Prostate gland (tissue), 2 donors: Measurements from ENCODE around the gene ADAMTSL1. TPM values are rescaled to one million over a fixed set of nuclear protein-coding genes. Genes with fewer than 3 reads are reported as not detected.

Experiments used
- DNase-seq: peaks from one replicate; pipeline ENCODE4 v3.0.0-alpha.2; 2019; ENCODE audit warnings: low spot score
- H3K27ac ChIP-seq, 2 donors: fragments of 200-600 bp; sonication (generic); 2 replicates each; pipeline ENCODE4 v1.5.1; 2017 to 2019
- H3K27me3 ChIP-seq: fragments of 200-600 bp; sonication (generic); replicated peaks from 2 replicates; pipeline ENCODE4 v1.5.1; 2019; ENCODE audit not compliant: insufficient read depth
- H3K36me3 ChIP-seq, 2 donors: fragments of 200-600 bp; sonication (generic); 1 replicate in 1 of 2; 2 replicates in 1 of 2; pipeline versions ENCODE4 v1.5.1 to v1.8.1; 2017 to 2019
- H3K4me1 ChIP-seq: fragments of 200-600 bp; sonication (generic); replicated peaks from 2 replicates; pipeline ENCODE4 v1.5.1; 2019
- H3K4me3 ChIP-seq, 2 donors: fragments of 200-600 bp; sonication (generic); 2 replicates each; pipeline ENCODE4 v1.5.1; 2017 to 2019
- H3K9me3 ChIP-seq: fragments of 200-600 bp; sonication (generic); 2 replicates; pipeline ENCODE4 v1.5.1; 2017
- CTCF ChIP-seq, 4 experiments: fragments of 200-600 bp in 2 of 4; fragments of 450-650 bp in 2 of 4; sonication (generic) in 2 of 4; IDR thresholded peaks; 1 replicate in 3 of 4; 2 replicates in 1 of 4; pipeline ENCODE4 v1.5.1; 2016 to 2019; ENCODE audit warnings: antibody characterized with exemption in 4 of 4, mild to moderate bottlenecking in 2 of 4, moderate library complexity in 2 of 4
- POLR2A ChIP-seq: fragments of 450-650 bp; IDR thresholded peaks from one replicate; pipeline ENCODE4 v1.6.1; 2016; ENCODE audit warnings: antibody characterized with exemption, mild to moderate bottlenecking
- POLR2AphosphoS5 ChIP-seq: sonication (generic); formaldehyde crosslinking; IDR thresholded peaks from one replicate; pipeline ENCODE4 v1.6.1; 2017; ENCODE audit warnings: antibody characterized with exemption
- WGBS: methylation state at CpG from one replicate; pipeline ENCODE4 v1.1.5; 2018; 5-methylcytosine and 5-hydroxymethylcytosine counted together
- intact Hi-C: fragments of 100-400 bp; cut with DNase I; formaldehyde crosslinking; loops from one replicate; pipeline ENCODE4 v1.14.2; 2022
- total RNA-seq, 2 donors: library from RNA; depleted of rRNA; stranded (reverse); fragments of >200 nt; gene quantifications; one replicate each; pipeline ENCODE4 v1.1.0, GENCODE V29; 2016

ADAMTSL1 gene
- total RNA-seq, 2 donors from 2014 or later = 9.8 to 18.1 TPM

- H3K27ac ChIP-seq = no peak overlapping the region
- WGBS = 68% methylated on average over 5 of the region's 5 CpGs
- H3K9me3 ChIP-seq = no peaks in the 10 kb centered on the region
- no peaks in the 10 kb centered on the region for H3K4me1 ChIP-seq
- H3K4me3 ChIP-seq = no peak overlapping the region
- no peaks in the 10 kb centered on the region for H3K27me3 ChIP-seq
- intact Hi-C loops = no loop called here
- no peaks in the 10 kb centered on the region for H3K36me3 ChIP-seq
- TF ChIP-seq POLR2A = no peak
- no peak for TF ChIP-seq CTCF (IDR thresholded peaks at IDR 0.05)
- TF ChIP-seq POLR2AphosphoS5 = no peak
- DNase-seq = no peak
These were observed 28.0 kb downstream of the ADAMTSL1 start for GRCh38 chr9:18501949-18502348.

GRCh38 chr9:18502546-18502945 lies 28.6 kb downstream of the ADAMTSL1 start:
- no peak for DNase-seq
- WGBS = 47% methylated on average over 3 of the region's 3 CpGs
- Histone ChIP-seq H3K36me3 (no peaks in the 10 kb centered on the region), H3K9me3 (no peaks in the 10 kb centered on the region), H3K27me3 (no peaks in the 10 kb centered on the region), H3K4me1 (no peaks in the 10 kb centered on the region), H3K4me3 (no peak overlapping the region), H3K27ac (no peak overlapping the region)
- intact Hi-C loops = no loop called here
- TF ChIP-seq POLR2AphosphoS5 = no peak

- Histone ChIP-seq H3K4me3 (no peak overlapping the region), H3K36me3 (no peaks in the 10 kb centered on the region), H3K27me3 (no peaks in the 10 kb centered on the region), H3K4me1 (no peaks in the 10 kb centered on the region), H3K27ac (no peak overlapping the region), H3K9me3 (no peaks in the 10 kb centered on the region)
- 84% methylated on average over 14 of the region's 14 CpGs for WGBS
- intact Hi-C loops = no loop called here
- TF ChIP-seq CTCF (IDR thresholded peaks at IDR 0.05) (no peak), POLR2AphosphoS5 (no peak), POLR2A (no peak)
- no peak for DNase-seq
These were observed 30.8 kb downstream of the ADAMTSL1 start for GRCh38 chr9:18504707-18505106.

- Histone ChIP-seq H3K4me1 (no peaks in the 10 kb centered on the region), H3K27me3 (no peaks in the 10 kb centered on the region), H3K36me3 (no peaks in the 10 kb centered on the region), H3K9me3 (no peaks in the 10 kb centered on the region), H3K4me3 (no peak overlapping the region), H3K27ac (no peak overlapping the region)
- DNase-seq = no peak
- TF ChIP-seq CTCF (IDR thresholded peaks at IDR 0.05) (no peak), POLR2AphosphoS5 (no peak), POLR2A (no peak)
- intact Hi-C loops = no loop called here
- 98% methylated on average over 1 of the region's 1 CpG for WGBS
These were observed 33.2 kb downstream of the ADAMTSL1 start for GRCh38 chr9:18507151-18507550.

- Histone ChIP-seq H3K27me3 (no peaks in the 10 kb centered on the region), H3K4me1 (no peaks in the 10 kb centered on the region), H3K36me3 (no peaks in the 10 kb centered on the region), H3K9me3 (no peaks in the 10 kb centered on the region), H3K4me3 (no peak overlapping the region), H3K27ac (no peak overlapping the region)
- no peak for TF ChIP-seq CTCF (IDR thresholded peaks at IDR 0.05)
- no peak for TF ChIP-seq POLR2A
- TF ChIP-seq POLR2AphosphoS5 = no peak
- intact Hi-C loops = no loop called here
- DNase-seq = no peak
These were observed 42.6 kb downstream of the ADAMTSL1 start for GRCh38 chr9:18516514-18516913.
